ENCODE results near the gene FAM210A. TPM values are rescaled to one million over a fixed set of nuclear protein-coding genes. Genes with fewer than 3 reads are reported as not detected.

Gene FAM210A
- total RNA-seq, 2 donors from 2014 or later, result 8.7 to 27.7 TPM

DNA sequence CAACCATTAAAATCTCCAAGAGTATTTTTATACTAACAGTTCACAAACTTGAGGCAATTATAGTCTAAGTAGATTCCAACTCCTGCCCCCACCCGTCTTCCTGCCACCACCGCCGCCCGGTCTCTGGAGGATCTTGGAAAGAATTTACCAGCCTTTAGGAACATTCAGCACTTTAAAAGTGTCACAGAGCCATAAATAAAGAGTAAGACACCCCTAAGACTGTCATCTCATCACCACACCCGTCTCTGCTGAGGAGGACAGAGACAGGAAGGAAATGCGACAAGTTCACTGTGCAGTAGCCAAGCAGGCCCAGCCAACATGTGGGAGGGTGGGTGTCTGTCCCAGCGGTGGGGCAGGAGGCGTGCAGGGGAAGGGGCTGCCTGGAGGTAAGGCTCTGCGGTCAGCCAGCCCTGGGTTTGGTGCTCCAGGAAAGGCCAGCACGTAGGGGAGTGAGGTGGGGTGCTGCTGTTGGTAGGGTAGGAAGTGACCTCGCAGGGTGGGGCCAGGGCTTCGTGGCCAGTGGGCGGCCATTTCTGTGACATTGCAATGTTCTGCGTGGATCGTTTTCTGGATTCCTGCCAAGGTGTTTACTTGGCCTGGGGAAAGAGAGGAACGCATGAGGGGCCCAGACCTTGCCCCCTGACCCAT, 111.6 kb downstream of the FAM210A start:
- H3K27me3 ChIP-seq (replicated peaks; ENCODE audit: insufficient read depth), result no peaks in the 10 kb centered on the region
- H3K4me1 ChIP-seq (ENCODE audit: control insufficient read depth in 1 of 2, low read depth in 2 of 2), result peaks cover 8 to 48% of the 10 kb centered on the region in 2 donors
- H3K36me3 ChIP-seq, result no peaks in the 10 kb centered on the region
- H3K4me3 ChIP-seq, result peak overlapping the region; percentile 19
- ATAC-seq (ENCODE audit: insufficient number of reproducible peaks, low FRiP score, low read depth) (no peak), DNase-seq (ENCODE audit: low spot score) (no peak)
- peak overlapping the region in 1 of 2 donors; percentile 13 for H3K27ac ChIP-seq
- H3K9me3 ChIP-seq, result no peaks in the 10 kb centered on the region
- TF ChIP-seq, protein P1, sequence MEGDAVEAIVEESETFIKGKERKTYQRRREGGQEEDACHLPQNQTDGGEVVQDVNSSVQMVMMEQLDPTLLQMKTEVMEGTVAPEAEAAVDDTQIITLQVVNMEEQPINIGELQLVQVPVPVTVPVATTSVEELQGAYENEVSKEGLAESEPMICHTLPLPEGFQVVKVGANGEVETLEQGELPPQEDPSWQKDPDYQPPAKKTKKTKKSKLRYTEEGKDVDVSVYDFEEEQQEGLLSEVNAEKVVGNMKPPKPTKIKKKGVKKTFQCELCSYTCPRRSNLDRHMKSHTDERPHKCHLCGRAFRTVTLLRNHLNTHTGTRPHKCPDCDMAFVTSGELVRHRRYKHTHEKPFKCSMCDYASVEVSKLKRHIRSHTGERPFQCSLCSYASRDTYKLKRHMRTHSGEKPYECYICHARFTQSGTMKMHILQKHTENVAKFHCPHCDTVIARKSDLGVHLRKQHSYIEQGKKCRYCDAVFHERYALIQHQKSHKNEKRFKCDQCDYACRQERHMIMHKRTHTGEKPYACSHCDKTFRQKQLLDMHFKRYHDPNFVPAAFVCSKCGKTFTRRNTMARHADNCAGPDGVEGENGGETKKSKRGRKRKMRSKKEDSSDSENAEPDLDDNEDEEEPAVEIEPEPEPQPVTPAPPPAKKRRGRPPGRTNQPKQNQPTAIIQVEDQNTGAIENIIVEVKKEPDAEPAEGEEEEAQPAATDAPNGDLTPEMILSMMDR (IDR thresholded peaks at IDR 0.05), result no peak

DNA sequence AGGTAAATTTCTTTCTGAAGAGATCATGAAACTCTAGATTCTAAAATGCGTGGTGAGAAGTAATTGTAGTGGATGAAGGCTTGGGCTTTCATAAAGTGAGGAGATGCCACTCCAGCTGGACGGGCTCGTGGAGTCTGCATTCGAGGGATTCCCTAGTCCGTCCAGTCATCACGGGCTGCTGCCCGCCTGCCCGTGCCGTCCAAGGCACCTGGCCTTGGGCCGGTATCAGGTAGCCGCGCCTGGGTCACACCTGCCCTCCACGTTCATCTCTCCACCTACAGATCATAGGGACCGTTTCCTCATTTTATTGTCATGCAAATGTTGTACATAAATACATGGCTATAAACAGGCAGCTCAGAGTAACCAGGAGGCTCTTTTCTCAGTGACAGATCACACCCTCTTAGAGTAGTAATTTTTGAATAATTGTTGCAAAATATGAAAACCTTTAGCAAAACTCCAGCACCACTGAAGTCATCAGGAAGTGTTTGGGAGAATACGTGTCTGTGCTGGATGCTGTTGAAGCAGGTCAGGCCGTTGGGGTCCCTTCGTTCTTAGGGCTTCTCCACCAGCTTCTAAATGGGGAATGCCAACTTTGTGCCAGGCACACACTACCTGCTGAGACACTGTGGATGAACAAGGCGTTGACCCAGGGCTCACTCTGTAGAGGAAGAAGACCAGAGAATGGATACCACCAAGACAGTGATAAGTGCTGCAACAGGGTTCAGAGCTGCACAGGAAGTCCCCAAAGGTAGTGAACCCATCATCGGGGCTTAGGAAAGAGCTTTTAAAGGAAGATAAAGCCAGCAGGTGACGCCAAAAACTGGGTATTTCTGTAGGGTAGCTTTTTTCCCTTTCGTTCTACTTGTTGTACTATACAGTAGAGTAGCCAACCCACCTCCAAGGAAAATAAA, 112.5 kb downstream of the FAM210A start:
- TF ChIP-seq, protein P1 (IDR thresholded peaks at IDR 0.05), result no peak
- Histone ChIP-seq H3K4me1 (ENCODE audit: control insufficient read depth in 1 of 2, low read depth in 2 of 2) (peaks cover 10 to 46% of the 10 kb centered on the region in 2 donors), H3K27me3 (replicated peaks; ENCODE audit: insufficient read depth) (no peaks in the 10 kb centered on the region), H3K9me3 (no peaks in the 10 kb centered on the region), H3K36me3 (no peaks in the 10 kb centered on the region), H3K4me3 (no peak overlapping the region), H3K27ac (no peak overlapping the region)
- DNase-seq (ENCODE audit: low spot score), result no peak
- no peak for ATAC-seq (ENCODE audit: insufficient number of reproducible peaks, low FRiP score, low read depth)

Other genes starting within 250 kb of the FAM210A start
- gene RNMT, start 115 bp upstream of the FAM210A start, total RNA-seq, result 10 to 100 TPM; 19.0 to 27.6 TPM
- gene MC5R, start 97.6 kb upstream of the FAM210A start, total RNA-seq, result not detected
- gene MC2R, start 189.0 kb upstream of the FAM210A start, total RNA-seq, result not detected

All from thoracic aorta (tissue), 2 donors.